Lower lobe of right lung (tissue), 2 donors: ENCODE results near the gene C22orf31. TPM values are rescaled to one million over a fixed set of nuclear protein-coding genes. Genes with fewer than 3 reads are reported as not detected.

ENCODE experiments used
- ATAC-seq, 2 donors: fragments of 200-7000 bp; cut with Tn5 transposase; one replicate each; pipeline ENCODE4 v1.9.1; 2020 to 2022; ENCODE audit warnings: mild to moderate bottlenecking in 2 of 2, moderate library complexity in 2 of 2
- DNase-seq: peaks from one replicate; pipeline ENCODE4 v3.0.0-alpha.2; 2020
- H3K27ac ChIP-seq: fragments of 200-600 bp; one replicate; pipeline ENCODE4 v1.8.0; 2022
- H3K27me3 ChIP-seq: fragments of 200-600 bp; one replicate; pipeline ENCODE4 v1.8.0; 2022; ENCODE audit warnings: low read depth
- H3K36me3 ChIP-seq: fragments of 200-600 bp; one replicate; pipeline ENCODE4 v1.8.0; 2022; ENCODE audit warnings: mild to moderate bottlenecking
- H3K4me1 ChIP-seq: fragments of 200-600 bp; one replicate; pipeline ENCODE4 v1.8.0; 2022
- H3K4me3 ChIP-seq: fragments of 200-600 bp; one replicate; pipeline ENCODE4 v1.8.0; 2022; ENCODE audit warnings: mild to moderate bottlenecking
- H3K9me3 ChIP-seq: fragments of 200-600 bp; one replicate; pipeline ENCODE4 v1.8.0; 2022
- CTCF ChIP-seq: fragments of 200-600 bp; IDR thresholded peaks from one replicate; pipeline ENCODE4 v1.8.0; 2022; ENCODE audit warnings: antibody characterized with exemption, mild to moderate bottlenecking
- intact Hi-C: fragments of 100-400 bp; cut with DNase I; formaldehyde crosslinking; loops from one replicate; pipeline ENCODE4 v1.11.0; 2022
- total RNA-seq: library from RNA; stranded (reverse); fragmentation: NEBNext Ultra II Directional; extraction: Animal tissue kit (Norgen Biotek cat#: 25700); gene quantifications from one replicate; pipeline ENCODE4 v1.2.1, GENCODE V29; 2021
- donor health status: DM: no; HTN: yes; CAD: no; lungs with severe emphysema.

C22orf31 gene
- total RNA-seq, 1 donor from 2014 or later, result not detected

GRCh38 chr22:29093501-29094300 is 32.1 kb upstream of the C22orf31 start:
- intact Hi-C loops, result no loop called here
- H3K27me3 ChIP-seq, result no peaks in the 10 kb centered on the region
- no peak overlapping the region for H3K27ac ChIP-seq
- ATAC-seq (peak; percentile 23 to 71), DNase-seq (no peak)
- peaks cover 11% of the 10 kb centered on the region for H3K36me3 ChIP-seq
- H3K4me1 ChIP-seq, result peaks cover 14% of the 10 kb centered on the region
- H3K4me3 ChIP-seq, result no peak overlapping the region
- TF ChIP-seq CTCF, result no peak
- no peaks in the 10 kb centered on the region for H3K9me3 ChIP-seq

- peaks cover 14% of the 10 kb centered on the region for H3K4me1 ChIP-seq
- no peak overlapping the region for H3K27ac ChIP-seq
- no peak overlapping the region for H3K4me3 ChIP-seq
- ATAC-seq, result no peak
- H3K27me3 ChIP-seq, result no peaks in the 10 kb centered on the region
- peaks cover 6% of the 10 kb centered on the region for H3K36me3 ChIP-seq
- TF ChIP-seq CTCF, result no peak
- intact Hi-C loops, result no loop called here
- H3K9me3 ChIP-seq, result no peaks in the 10 kb centered on the region
- DNase-seq, result no peak
Observed at GRCh38 chr22:29093030-29093429, 31.4 kb upstream of the C22orf31 start.

GRCh38 chr22:29092243-29092642 is 30.6 kb upstream of the C22orf31 start:
- Histone ChIP-seq H3K9me3 (no peaks in the 10 kb centered on the region), H3K4me3 (no peak overlapping the region), H3K4me1 (peaks cover 14% of the 10 kb centered on the region), H3K27me3 (no peaks in the 10 kb centered on the region), H3K27ac (no peak overlapping the region), H3K36me3 (peaks cover 6% of the 10 kb centered on the region)
- no peak for TF ChIP-seq CTCF
- DNase-seq (no peak), ATAC-seq (no peak)
- intact Hi-C loops, result no loop called here

GRCh38 chr22:29090039-29090438 is 28.4 kb upstream of the C22orf31 start:
- no peak for TF ChIP-seq CTCF
- H3K27ac ChIP-seq, result no peak overlapping the region
- ATAC-seq, result no peak

GRCh38 chr22:29089507-29089906 is 27.9 kb upstream of the C22orf31 start:
- Histone ChIP-seq H3K4me3 (no peak overlapping the region), H3K27me3 (no peaks in the 10 kb centered on the region), H3K27ac (no peak overlapping the region), H3K36me3 (no peaks in the 10 kb centered on the region), H3K9me3 (no peaks in the 10 kb centered on the region), H3K4me1 (peaks cover 14% of the 10 kb centered on the region)
- intact Hi-C loops, result no loop called here
- no peak for ATAC-seq
- no peak for DNase-seq
- no peak for TF ChIP-seq CTCF

More at GRCh38 chr22:29090039-29090438, 28.4 kb upstream of the C22orf31 start:
- no peak for DNase-seq
- intact Hi-C loops, result no loop called here
- Histone ChIP-seq H3K4me3 (no peak overlapping the region), H3K4me1 (peaks cover 14% of the 10 kb centered on the region), H3K9me3 (no peaks in the 10 kb centered on the region), H3K27me3 (no peaks in the 10 kb centered on the region), H3K36me3 (peaks cover 1% of the 10 kb centered on the region)
